ENCODE measurements around the gene FPR1. TPM values are rescaled to one million over a fixed set of nuclear protein-coding genes. Genes with fewer than 3 reads are reported as not detected.
A peak's percentile ranks its signal among the peaks of the same experiment; 100 is the strongest.

The FPR1 gene
- total and polyA plus RNA-seq, 2 of the 8 experiments (the other 6 are each of a cell fraction or from before 2014, with no cell fraction given): 0.11 TPM; not detected in 1

DNA sequence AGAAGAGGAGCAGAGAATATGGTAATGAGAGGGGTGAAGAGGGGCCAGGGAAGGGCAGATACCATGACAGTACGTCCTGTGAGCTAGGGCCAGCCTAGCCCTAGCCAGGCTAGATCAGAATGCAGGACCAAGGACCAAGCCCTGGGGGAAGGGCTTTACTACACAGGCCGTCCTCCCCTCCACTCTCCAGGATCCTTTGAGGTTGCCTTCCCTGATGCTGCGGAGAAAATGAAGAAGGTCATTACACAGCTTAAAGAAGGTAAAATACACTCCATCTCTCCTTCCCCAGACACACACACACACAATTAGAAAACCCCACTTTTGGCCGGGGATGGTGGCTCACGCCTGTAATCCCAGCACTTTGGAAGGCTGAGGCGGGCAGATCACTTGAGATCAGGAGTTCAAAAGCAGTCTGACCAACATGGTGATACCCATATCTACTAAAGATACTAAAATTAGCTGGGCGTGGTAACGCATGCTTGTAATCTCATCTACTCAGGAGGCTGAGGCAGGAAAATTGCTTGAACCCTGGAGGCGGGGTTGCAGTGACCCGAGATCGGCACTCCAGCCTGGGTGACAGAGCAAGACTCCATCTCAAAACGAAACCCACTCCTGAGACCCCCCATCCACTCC is 50.1 kb downstream of the FPR1 start:
- WGBS, 2 experiments (ENCODE audit: extremely low coverage in 1 of 2, insufficient coverage in 1 of 2, insufficient read length in 1 of 2, insufficient replicate concordance in 2 of 2, low coverage in 1 of 2, low lambda C conversion rate in 2 of 2, missing lambda C conversion rate in 1 of 2): 78% methylated on average over 12 of the region's 12 CpGs; no CpG with 5 or more reads in 1 of the 2 experiments
- H3K23ac ChIP-seq (ENCODE audit: insufficient read length): no peak overlapping the region
- no peaks in the 10 kb centered on the region for H3K27me3 ChIP-seq (replicated peaks in 1 of 4; ENCODE audit: control insufficient read depth in 3 of 4, extremely low read depth in 1 of 4, insufficient read depth in 3 of 4, low read length in 3 of 4)
- no peaks in the 10 kb centered on the region for H3K79me1 ChIP-seq (ENCODE audit: low read depth, low read length)
- no peak overlapping the region for H3K14ac ChIP-seq (ENCODE audit: insufficient read length)
- H3K4me1 ChIP-seq (replicated peaks in 1 of 4; ENCODE audit: control insufficient read depth in 3 of 4, insufficient read depth in 4 of 4, low read length in 3 of 4): peaks cover 0 to 11% (median 5%) of the 10 kb centered on the region in 4 experiments; a peak in 6 of 7 replicates
- 0 out of 8 replicates have a peak, but pooled peaks cover 0 to 4% (median 0%) of the 10 kb centered on the region in 4 experiments for H3K36me3 ChIP-seq (ENCODE audit: control insufficient read depth in 2 of 4, insufficient read depth in 4 of 4, low read length in 3 of 4)
- no peaks in the 10 kb centered on the region for H3K79me2 ChIP-seq (ENCODE audit: control insufficient read depth in 1 of 2, insufficient read depth in 2 of 2, low read length in 2 of 2)
- TF ChIP-seq RBBP5 (IDR thresholded peaks at IDR 0.05; ENCODE audit: borderline replicate concordance, low read depth, low read length): no peak
- H2BK12ac ChIP-seq (ENCODE audit: low read depth, low read length): peak overlapping the region; percentile 39; the same call in 1 of the 2 replicates
- no peak overlapping the region for H2AK5ac ChIP-seq (ENCODE audit: low read depth, low read length)
- peak overlapping the region; percentile 69 to 75 (median 70) for H3K4me3 ChIP-seq (ENCODE audit: extremely low read depth in 1 of 4, insufficient read depth in 2 of 4, low read depth in 3 of 4, low read length in 4 of 4)
- no peak for FAIRE-seq
- no peak for DNase-seq (ENCODE audit: low read depth in 1 of 2, low spot score in 2 of 2)
- H4K5ac ChIP-seq (ENCODE audit: insufficient read length, low read depth, low read length): no peak overlapping the region
- no peak overlapping the region for H4K91ac ChIP-seq (replicated peaks; ENCODE audit: insufficient read length, low read length)
- no peak overlapping the region; the same call in 1 of the 2 replicates for H4K8ac ChIP-seq (ENCODE audit: extremely low read depth, insufficient read depth, low read length)
- no peak overlapping the region for H3K18ac ChIP-seq (ENCODE audit: extremely low read depth, low read length)
- POLR2A ChIA-PET (ENCODE audit: partially characterized antibody): interaction anchor here (1.8 to 4.0 kb wide), 2 partner anchors 11 to 14 kb away, joined by 8 to 28 read pairs; no protein-coding TSS in a partner anchor
- CTCF ChIA-PET (ENCODE audit: partially characterized antibody): interaction anchor here (0.9 to 2.5 kb wide), 3 partner anchors 8 to 76 kb away, joined by 3 to 6 read pairs (median 4); no protein-coding TSS in a partner anchor
- no peak overlapping the region for H2BK15ac ChIP-seq (ENCODE audit: low read length)
- H3K9me3 ChIP-seq (ENCODE audit: insufficient read depth in 2 of 2, low read depth in 1 of 2, low read length in 1 of 2): no peaks in the 10 kb centered on the region
- peak overlapping the region; percentile 90 to 96 for H3K4me2 ChIP-seq (ENCODE audit: insufficient read depth in 1 of 2, low read depth in 2 of 2, low read length in 2 of 2)
- no peak overlapping the region for H2AFZ ChIP-seq (ENCODE audit: low read length)
- peaks cover 20% of the 10 kb centered on the region for H3K23me2 ChIP-seq (ENCODE audit: low read depth, low read length)
- H2BK5ac ChIP-seq (ENCODE audit: low read depth, low read length): no peak overlapping the region
- H2BK120ac ChIP-seq (replicated peaks; ENCODE audit: low read depth, low read length): no peak overlapping the region
- no peak overlapping the region for H2BK20ac ChIP-seq (ENCODE audit: low read length)
- no peak overlapping the region for H3K4ac ChIP-seq (replicated peaks; ENCODE audit: insufficient read length, low read depth, low read length)
- peaks cover 0 to 3% of the 10 kb centered on the region in 2 experiments for H4K20me1 ChIP-seq (replicated peaks in 1 of 2; ENCODE audit: control insufficient read depth in 1 of 2, insufficient read depth in 2 of 2, low read length in 2 of 2)
- H3K56ac ChIP-seq (replicated peaks; ENCODE audit: insufficient read length, low read depth, low read length): no peak overlapping the region
- H3K27ac ChIP-seq (ENCODE audit: low read depth, low read length): no peak overlapping the region; the same call in 1 of the 2 replicates
- H3K9ac ChIP-seq (replicated peaks in 1 of 4; ENCODE audit: extremely low read depth in 1 of 4, low read depth in 3 of 4, low read length in 3 of 4): peak overlapping the region in 1 of 4 experiments; percentile 21; a peak in 1 of 7 replicates
